Measurements from ENCODE around the gene LGI4. TPM values are rescaled to one million over a fixed set of nuclear protein-coding genes. Genes with fewer than 3 reads are reported as not detected.

The LGI4 gene
- total and polyA plus RNA-seq, 3 donors from 2014 or later = 4.5 to 7.9 (median 4.5) TPM

DNA sequence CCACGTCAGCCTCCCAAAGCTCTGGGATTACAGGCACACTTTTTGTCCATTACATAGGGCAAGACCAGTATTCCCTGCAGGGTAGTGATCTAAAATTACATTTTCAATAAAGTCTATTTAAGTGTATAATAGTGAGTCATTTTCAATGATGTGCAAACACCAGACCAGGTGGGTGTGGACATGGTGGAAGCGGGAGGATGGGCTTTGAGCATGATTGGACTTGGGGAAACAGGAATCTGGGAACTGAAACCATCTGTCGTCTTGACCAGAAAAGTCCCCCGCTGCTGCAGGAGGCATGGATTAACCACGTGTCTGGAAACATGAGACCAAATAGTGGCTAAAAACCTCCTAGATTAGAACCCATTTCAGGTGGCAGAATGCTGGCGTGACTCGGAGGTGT, 14.4 kb downstream of the LGI4 start:
- DNase-seq = no peak
- intact Hi-C loops (cut with DNase I; ENCODE audit: low total_unique reads) = no loop called here
- Histone ChIP-seq H3K27me3 (no peaks in the 10 kb centered on the region), H3K9me3 (no peaks in the 10 kb centered on the region), H3K36me3 (ENCODE audit: low read depth, missing control alignments) (no peaks in the 10 kb centered on the region), H3K4me1 (peaks cover 21% of the 10 kb centered on the region), H3K27ac (no peak overlapping the region), H3K4me3 (no peak overlapping the region)
- TF ChIP-seq, protein P1, sequence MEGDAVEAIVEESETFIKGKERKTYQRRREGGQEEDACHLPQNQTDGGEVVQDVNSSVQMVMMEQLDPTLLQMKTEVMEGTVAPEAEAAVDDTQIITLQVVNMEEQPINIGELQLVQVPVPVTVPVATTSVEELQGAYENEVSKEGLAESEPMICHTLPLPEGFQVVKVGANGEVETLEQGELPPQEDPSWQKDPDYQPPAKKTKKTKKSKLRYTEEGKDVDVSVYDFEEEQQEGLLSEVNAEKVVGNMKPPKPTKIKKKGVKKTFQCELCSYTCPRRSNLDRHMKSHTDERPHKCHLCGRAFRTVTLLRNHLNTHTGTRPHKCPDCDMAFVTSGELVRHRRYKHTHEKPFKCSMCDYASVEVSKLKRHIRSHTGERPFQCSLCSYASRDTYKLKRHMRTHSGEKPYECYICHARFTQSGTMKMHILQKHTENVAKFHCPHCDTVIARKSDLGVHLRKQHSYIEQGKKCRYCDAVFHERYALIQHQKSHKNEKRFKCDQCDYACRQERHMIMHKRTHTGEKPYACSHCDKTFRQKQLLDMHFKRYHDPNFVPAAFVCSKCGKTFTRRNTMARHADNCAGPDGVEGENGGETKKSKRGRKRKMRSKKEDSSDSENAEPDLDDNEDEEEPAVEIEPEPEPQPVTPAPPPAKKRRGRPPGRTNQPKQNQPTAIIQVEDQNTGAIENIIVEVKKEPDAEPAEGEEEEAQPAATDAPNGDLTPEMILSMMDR (IDR thresholded peaks at IDR 0.05) = no peak
- no peak for TF ChIP-seq POLR2A (IDR thresholded peaks at IDR 0.05)
- 61 to 69% methylated on average over 7 of the region's 7 CpGs for WGBS, 2 donors

DNA sequence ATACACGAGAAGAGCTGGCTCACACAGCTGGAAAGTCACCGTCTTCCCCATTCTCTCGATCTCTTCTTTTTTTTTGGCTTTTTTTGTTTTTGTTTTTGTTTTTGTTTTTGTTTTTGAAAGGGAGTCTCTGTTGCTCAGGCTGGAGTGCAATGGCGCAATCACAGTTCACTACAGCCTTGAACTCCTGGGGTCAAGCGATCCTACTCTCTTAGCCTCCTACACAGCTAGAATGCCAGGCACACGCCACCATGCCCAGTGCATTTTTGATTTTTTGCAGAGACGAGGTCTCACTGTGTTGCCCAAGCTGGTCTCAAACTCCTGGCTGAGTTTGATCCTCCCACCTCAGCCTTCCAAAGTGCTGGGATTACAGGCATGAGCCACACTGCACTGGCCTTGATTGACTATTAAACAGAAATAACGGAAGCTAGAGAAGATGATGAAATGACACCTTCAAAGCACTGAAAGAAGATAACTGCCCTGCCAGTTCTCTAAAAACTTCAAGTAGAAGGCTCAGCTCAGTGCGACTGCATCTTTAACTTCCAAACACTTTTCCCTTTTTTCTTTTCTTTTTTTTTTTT, 15.2 kb downstream of the LGI4 start:
- Histone ChIP-seq H3K27me3 (no peaks in the 10 kb centered on the region), H3K27ac (no peak overlapping the region), H3K4me3 (no peak overlapping the region), H3K9me3 (no peaks in the 10 kb centered on the region), H3K36me3 (ENCODE audit: low read depth, missing control alignments) (no peaks in the 10 kb centered on the region), H3K4me1 (peaks cover 12% of the 10 kb centered on the region)
- no peak for TF ChIP-seq POLR2A (IDR thresholded peaks at IDR 0.05)
- TF ChIP-seq, protein P1 (IDR thresholded peaks at IDR 0.05) = no peak
- 75 to 77% methylated on average over 9 of the region's 9 CpGs for WGBS, 2 donors
- intact Hi-C loops (cut with DNase I; ENCODE audit: low total_unique reads) = no loop called here
- no peak for DNase-seq

DNA sequence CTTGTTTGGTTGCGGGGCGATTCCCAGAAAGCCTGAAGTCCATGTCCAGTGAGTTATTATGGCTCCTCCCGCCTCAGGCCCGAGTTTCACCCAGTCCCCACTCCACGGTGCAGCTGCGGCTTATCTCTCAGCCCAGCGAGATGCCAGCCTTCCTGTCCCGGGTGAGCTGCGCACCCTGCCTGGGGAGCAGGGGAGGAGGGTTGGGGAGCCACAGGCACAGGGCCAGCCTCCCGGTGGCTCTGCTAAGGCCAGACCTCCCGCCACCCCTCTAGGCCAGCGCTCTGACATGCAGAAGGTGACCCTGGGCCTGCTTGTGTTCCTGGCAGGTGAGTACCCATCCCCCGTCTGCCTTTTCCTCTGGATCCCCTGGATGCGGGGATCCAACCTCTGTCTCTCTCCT, 15.8 kb downstream of the LGI4 start:
- H3K27me3 ChIP-seq = no peaks in the 10 kb centered on the region
- H3K4me3 ChIP-seq = no peak overlapping the region
- peaks cover 9% of the 10 kb centered on the region for H3K4me1 ChIP-seq
- intact Hi-C loops (cut with DNase I; ENCODE audit: low total_unique reads) = no loop called here
- H3K9me3 ChIP-seq = no peaks in the 10 kb centered on the region
- WGBS, 2 donors = 75 to 94% methylated on average over 9 to 14 of the region's 14 CpGs
- no peaks in the 10 kb centered on the region for H3K36me3 ChIP-seq (ENCODE audit: low read depth, missing control alignments)
- H3K27ac ChIP-seq = no peak overlapping the region
- TF ChIP-seq, protein P1 (IDR thresholded peaks at IDR 0.05) = no peak
- TF ChIP-seq POLR2A (IDR thresholded peaks at IDR 0.05) = no peak
- DNase-seq = no peak

DNA sequence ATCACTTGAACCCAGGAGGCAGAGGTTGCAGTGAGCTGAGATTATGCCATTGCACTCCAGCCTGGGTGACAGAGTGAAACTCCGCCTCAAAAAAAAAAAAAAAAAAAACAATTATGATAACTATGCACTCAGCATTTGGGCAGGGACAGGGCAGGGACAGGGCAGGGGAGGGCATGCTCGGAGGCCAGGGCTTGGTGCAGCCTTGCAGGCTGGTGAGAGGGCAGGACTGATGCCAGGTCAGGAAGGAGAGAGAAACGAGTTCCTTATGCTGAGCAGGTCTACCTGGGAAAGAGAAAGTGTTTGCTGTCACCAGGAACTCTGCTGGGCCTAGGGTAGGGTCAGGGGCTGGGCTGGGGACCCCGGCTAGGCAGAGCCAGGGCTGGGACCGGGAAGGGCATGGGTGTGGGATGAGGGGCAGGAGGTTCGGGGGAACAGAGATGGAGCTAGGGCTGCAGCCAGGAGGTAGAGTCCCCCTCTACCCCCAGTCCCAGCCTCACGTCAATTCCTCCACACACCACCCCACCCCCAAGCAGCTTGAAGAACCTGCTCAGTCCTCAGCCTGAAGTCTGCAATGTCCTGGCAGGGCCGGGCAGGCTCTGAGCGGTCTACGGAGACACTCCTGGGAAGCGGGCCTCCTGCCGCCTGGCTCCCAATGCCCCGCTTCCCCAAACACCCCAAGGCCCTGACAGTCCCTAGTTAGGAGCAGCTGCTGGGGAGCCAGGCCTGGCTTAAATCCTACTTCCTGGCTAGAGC, 16.4 kb downstream of the LGI4 start:
- 84 to 86% methylated on average over 3 to 13 of the region's 13 CpGs for WGBS, 2 donors
- Histone ChIP-seq H3K4me1 (peaks cover 6% of the 10 kb centered on the region), H3K36me3 (ENCODE audit: low read depth, missing control alignments) (no peaks in the 10 kb centered on the region), H3K4me3 (no peak overlapping the region), H3K9me3 (no peaks in the 10 kb centered on the region), H3K27me3 (no peaks in the 10 kb centered on the region), H3K27ac (no peak overlapping the region)
- DNase-seq = no peak
- TF ChIP-seq, protein P1 (IDR thresholded peaks at IDR 0.05) = no peak
- no peak for TF ChIP-seq POLR2A (IDR thresholded peaks at IDR 0.05)
- intact Hi-C loops (cut with DNase I; ENCODE audit: low total_unique reads) = no loop called here
